ENCODE data around the gene CAPN2.

Gene CAPN2

DNA sequence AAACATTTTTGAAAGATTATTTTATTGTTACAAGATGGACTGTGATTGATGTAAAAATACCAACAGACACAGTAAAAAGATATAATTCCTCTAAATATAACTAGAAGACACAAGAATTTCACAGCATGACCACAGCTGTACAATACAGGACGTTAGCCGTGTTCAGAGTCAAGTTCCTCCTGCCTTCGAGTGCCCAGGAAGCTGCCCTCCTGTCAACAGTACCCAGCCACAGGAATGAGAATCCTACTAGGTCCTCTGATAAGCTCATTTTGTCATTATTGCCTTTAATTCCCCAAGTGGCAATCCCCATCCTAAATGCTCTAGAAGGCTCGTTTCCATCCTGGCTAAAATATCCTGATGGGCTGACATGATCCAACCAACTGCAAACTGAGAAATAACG, 16.4 kb upstream of the CAPN2 start:
- TF ChIP-seq, protein P1, sequence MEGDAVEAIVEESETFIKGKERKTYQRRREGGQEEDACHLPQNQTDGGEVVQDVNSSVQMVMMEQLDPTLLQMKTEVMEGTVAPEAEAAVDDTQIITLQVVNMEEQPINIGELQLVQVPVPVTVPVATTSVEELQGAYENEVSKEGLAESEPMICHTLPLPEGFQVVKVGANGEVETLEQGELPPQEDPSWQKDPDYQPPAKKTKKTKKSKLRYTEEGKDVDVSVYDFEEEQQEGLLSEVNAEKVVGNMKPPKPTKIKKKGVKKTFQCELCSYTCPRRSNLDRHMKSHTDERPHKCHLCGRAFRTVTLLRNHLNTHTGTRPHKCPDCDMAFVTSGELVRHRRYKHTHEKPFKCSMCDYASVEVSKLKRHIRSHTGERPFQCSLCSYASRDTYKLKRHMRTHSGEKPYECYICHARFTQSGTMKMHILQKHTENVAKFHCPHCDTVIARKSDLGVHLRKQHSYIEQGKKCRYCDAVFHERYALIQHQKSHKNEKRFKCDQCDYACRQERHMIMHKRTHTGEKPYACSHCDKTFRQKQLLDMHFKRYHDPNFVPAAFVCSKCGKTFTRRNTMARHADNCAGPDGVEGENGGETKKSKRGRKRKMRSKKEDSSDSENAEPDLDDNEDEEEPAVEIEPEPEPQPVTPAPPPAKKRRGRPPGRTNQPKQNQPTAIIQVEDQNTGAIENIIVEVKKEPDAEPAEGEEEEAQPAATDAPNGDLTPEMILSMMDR (IDR thresholded peaks at IDR 0.05; ENCODE audit: low read depth, low read length), result no peak
- TF ChIP-seq, protein P2, sequence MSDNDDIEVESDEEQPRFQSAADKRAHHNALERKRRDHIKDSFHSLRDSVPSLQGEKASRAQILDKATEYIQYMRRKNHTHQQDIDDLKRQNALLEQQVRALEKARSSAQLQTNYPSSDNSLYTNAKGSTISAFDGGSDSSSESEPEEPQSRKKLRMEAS (IDR thresholded peaks at IDR 0.05; ENCODE audit: low read depth, low read length), result no peak
- TF ChIP-seq MYC (IDR thresholded peaks at IDR 0.05; ENCODE audit: low read depth, low read length) (no peak), POLR2A (IDR thresholded peaks at IDR 0.05; ENCODE audit: extremely low read depth, insufficient read length) (no peak)
- no peak overlapping the region for H3K4me3 ChIP-seq (ENCODE audit: low read depth, low read length)
- no peak for DNase-seq (ENCODE audit: low read depth)

DNA sequence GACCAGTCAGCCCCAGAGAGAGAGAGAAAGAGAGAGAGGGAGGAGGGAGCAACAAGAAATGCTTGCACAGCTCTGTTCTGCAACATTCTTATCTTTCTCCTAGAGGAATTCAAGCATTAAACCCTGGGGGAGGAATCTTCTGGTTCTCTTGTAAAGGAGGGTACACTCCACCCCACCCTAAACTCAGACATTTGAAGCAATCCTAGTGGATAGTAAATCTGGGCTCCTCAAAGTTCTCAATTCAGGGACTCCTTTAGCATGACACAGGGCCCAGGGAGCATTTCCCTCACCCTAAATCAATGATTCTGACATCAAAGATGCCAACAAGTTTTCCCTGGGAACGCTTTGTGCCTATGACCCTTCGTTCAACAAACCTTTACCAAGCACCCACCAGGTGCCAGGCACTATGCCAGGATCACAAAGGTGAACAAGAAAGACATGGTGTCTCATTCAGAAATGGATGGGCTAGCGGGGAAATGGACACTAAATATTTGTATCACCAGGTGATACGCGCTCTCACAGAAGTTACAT, 11.9 kb upstream of the CAPN2 start:
- H3K4me3 ChIP-seq (ENCODE audit: low read depth, low read length), result no peak overlapping the region
- DNase-seq (ENCODE audit: low read depth), result no peak
- TF ChIP-seq MYC (IDR thresholded peaks at IDR 0.05; ENCODE audit: low read depth, low read length), result no peak
- no peak for TF ChIP-seq POLR2A (IDR thresholded peaks at IDR 0.05; ENCODE audit: extremely low read depth, insufficient read length)

DNA sequence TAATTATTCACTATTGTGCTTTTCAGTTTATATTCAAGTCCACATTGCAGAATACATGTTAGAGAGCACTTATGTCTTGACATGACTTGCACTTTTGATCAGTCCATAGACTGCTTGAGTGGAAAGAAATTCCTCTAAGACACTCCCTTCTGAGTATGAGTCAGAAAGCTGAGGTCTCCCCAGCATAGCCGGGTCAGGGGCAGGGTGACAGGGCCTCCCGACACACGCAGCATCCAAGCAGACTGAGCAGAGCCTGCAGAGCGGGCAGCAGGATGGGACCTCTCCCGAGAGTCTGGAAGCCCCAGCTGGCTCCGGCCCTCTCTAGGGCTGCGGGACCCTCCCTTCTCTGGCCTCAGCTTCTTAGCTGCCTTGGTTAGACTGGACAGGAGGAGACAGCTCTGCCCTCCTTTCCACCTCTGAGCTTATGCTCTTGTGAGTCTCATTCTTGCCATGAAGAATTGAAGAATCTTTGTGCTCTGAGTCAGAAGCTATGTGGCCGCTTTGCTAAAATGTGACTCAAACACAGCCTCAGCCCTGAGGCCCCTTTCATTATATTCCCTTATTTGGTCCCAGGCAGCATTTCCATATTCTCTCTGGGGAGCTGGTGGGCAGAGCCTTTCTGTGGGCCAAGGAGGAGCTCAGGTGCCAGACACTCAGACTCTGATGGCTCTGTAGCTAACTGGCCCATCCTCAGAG, 11.2 kb upstream of the CAPN2 start:
- no peak overlapping the region for H3K4me3 ChIP-seq (ENCODE audit: low read depth, low read length)
- peak; percentile 72 for DNase-seq (ENCODE audit: low read depth)
- no peak for TF ChIP-seq POLR2A (IDR thresholded peaks at IDR 0.05; ENCODE audit: extremely low read depth, insufficient read length)
- TF ChIP-seq, protein P1 (IDR thresholded peaks at IDR 0.05; ENCODE audit: low read depth, low read length), result no peak
- no peak for TF ChIP-seq MYC (IDR thresholded peaks at IDR 0.05; ENCODE audit: low read depth, low read length)
- TF ChIP-seq, protein P2 (IDR thresholded peaks at IDR 0.05; ENCODE audit: low read depth, low read length), result no peak

DNA sequence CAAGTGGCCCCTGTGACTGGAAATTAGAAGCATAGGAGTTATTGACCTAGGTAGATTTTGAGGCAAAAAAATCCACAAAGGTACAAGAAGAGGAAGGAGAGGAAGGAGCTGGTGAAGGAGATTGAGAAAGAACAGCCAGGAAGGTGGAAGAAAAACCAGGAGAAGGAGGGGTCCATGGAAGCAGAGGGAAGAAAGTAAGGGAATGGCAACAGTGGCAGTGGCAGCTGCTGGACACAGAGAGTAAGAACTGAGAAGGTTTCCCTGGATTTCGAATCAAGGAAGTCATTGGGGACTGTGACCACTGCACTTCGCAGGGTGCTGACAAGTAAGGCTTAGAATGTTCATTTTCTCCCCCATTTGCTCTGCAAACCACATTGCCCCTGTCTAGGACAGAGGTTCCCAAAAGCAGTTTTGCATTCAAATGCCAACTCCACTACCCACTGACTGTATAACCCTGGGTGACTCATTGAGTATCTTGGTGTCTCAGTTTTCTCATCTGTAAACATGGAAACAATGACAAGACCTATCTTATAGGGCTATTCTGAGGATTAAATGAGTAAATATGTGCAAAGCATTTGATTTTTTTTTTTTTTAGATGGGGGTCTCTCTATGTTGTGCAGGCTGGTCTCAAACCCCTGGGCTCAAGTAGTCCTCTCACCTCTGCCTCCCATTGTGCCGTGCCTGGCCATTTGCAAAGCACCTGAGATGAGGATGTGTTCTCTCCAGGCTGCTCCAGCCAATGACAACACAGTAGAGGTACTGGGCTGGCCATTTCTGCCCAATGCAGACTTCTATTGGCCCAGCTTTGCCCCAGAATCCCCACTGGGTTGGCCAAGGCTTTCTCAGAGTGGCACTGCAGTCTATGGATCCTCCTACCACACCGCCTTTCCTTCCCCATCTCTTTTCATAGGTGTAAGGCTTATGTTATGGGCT, 9.3 kb upstream of the CAPN2 start:
- H3K4me3 ChIP-seq (ENCODE audit: low read depth, low read length), result no peak overlapping the region
- DNase-seq (ENCODE audit: low read depth), result no peak
- TF ChIP-seq MYC (IDR thresholded peaks at IDR 0.05; ENCODE audit: low read depth, low read length) (no peak), POLR2A (IDR thresholded peaks at IDR 0.05; ENCODE audit: extremely low read depth, insufficient read length) (no peak)
- TF ChIP-seq, protein P2 (IDR thresholded peaks at IDR 0.05; ENCODE audit: low read depth, low read length), result no peak
- TF ChIP-seq, protein P1 (IDR thresholded peaks at IDR 0.05; ENCODE audit: low read depth, low read length), result no peak

DNA sequence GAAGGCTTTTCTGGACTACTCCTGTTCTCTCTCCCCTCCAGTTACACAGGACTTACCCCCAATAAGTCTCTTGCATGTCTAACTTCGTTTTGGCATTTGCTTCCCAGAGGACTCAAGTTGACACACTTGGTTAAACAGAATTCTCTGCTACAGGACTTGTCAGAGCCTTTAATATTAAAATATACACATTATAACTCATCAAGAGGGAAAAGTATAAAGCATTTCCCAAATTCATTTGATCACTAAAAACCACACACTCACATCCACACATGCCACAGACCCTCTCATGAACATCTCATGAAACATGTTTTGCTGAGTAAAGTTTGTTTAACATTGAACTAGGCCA, 8.7 kb upstream of the CAPN2 start:
- no peak for DNase-seq (ENCODE audit: low read depth)
- TF ChIP-seq, protein P2 (IDR thresholded peaks at IDR 0.05; ENCODE audit: low read depth, low read length), result no peak
- no peak for TF ChIP-seq MYC (IDR thresholded peaks at IDR 0.05; ENCODE audit: low read depth, low read length)
- TF ChIP-seq, protein P1 (IDR thresholded peaks at IDR 0.05; ENCODE audit: low read depth, low read length), result no peak
- no peak for TF ChIP-seq POLR2A (IDR thresholded peaks at IDR 0.05; ENCODE audit: extremely low read depth, insufficient read length)
- no peak overlapping the region for H3K4me3 ChIP-seq (ENCODE audit: low read depth, low read length)
